HG02973 (cell line): ENCODE data around the gene C11orf91.
"Not testable (repeated sequence)": the region's sequence is repeated elsewhere in the genome, so short reads cannot be mapped to it uniquely, and the experiment has no call there.

Experiments
- ATAC-seq: cut with Tn5 transposase; IDR thresholded peaks from one replicate; pipeline ENCODE4 v1.9.1; 2021; ENCODE audit warnings: moderate library complexity; ENCODE audit not compliant: unreplicated experiment

Gene C11orf91

GRCh38 chr11:33696931-33697638, 3.5 kb downstream of the C11orf91 start:
- ATAC-seq: no peak

DNA sequence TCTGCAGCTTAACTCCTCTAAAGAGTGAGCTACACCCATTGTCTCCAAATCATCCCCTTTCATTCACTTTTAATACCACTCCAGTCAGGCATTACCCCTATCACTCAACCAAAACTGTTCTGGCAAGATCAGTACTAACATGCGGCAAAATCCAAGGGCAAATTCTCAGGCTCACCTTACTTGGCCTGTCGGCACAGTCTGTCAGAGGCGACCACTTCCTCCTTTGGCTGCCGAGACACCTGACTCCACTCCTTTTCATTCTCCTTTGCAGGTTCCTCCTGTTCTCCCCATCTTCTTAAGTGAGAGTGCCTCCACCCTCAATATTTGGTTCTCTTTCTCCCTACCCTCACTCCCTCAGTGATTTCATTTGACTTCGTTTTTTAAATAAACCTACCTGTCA, 4.2 kb downstream of the C11orf91 start:
- no peak for ATAC-seq

DNA sequence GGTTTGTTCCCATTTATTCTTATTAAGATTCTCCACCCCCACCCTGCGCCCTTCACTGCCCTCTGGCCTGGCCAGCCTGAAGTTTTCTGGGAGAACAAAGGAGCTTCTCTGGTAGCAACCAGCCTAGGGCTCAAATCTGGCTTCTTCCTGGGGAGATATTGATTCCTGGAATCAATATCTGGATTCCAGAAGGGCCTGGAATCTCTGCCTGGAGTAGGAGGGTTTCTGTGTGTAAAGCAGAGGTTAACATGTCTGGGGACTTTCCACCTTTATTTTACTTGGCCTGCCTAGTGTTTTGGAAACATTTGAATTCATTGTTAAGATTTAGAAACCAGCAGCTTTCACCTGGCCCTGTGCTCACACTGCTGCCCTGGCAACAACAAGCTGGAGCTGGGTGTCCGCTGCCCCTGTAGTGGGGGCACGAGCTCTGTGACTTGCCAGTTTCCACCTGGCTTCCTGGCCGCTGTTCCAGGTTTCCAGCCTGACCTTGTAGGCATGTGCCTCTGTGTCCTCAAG, 5.5 kb downstream of the C11orf91 start:
- no peak for ATAC-seq

DNA sequence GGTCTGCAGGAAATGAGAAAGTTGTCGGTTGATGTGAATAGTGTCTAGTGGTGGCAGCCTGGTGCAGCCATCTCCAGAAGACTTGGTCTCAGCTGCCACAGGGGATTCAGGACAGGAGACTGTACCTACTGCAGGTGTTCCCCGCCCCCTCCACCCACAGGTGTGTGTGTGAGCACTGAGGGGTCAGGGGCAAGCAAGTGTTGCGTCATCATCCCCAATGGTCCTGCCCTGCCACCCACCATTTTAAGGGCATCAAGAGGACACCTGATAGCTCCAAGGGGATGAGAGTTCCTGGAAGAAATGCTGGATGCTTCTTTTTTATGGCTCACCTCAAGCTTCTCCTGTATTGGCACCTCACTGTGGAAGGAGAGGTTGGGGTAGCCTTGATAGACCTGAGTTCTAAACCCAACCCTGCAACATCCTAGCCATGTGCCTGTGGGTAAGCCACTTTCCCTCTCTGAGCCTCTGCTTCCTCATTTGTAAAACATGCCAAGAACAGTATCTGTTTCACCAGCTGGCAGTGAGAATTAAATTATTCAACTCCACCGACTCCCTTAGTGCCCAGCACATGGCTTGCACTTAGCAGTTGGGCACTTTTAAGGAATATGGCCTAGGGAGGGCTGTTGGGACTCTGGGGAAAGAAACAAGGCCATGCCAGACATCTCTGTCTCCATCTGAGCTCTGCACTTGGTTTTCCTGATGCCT, 6.1 kb downstream of the C11orf91 start:
- ATAC-seq: no peak

GRCh38 chr11:33692541-33692940, 8.1 kb downstream of the C11orf91 start:
- no peak for ATAC-seq

GRCh38 chr11:33692013-33692504, 8.6 kb downstream of the C11orf91 start:
- no peak for ATAC-seq

- no peak for ATAC-seq
Measured at GRCh38 chr11:33691066-33691864, 9.4 kb downstream of the C11orf91 start.

DNA sequence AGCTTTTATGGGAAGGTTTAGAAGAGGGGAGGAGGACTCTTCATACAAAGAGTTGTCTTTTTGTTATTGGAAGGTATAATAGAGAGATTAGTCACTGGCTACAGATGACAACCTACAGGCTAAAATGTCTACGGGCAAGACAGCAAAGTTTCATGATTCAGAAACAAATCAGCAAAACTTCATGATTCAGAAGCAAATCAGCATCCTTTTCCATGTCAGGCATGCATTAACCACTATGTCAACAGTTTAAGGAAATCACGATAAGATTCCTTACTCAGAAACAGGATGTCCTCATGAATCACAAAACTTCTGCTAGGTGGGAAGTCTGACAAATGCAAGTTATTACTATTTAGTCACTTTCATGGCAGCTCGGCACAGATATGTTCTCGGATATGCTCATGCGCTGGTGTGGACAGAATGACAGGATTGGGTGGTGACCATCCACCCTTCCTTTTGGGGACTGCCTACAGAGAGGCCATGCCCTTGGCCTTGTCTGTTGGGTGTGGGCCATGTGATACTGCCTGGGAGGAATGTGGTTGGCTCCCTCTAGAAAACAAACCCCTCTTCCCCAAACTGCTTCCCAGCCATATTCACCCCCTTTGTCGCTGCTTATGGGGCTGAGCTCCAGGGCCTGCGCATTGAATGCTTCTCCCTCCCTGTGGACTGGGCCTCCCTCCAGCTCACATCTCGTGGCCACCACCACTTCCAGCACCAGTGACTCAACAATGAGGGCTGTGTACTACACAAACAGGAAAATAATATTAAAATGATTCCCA, 10.1 kb downstream of the C11orf91 start:
- ATAC-seq: no peak

GRCh38 chr11:33689501-33689900, 11.1 kb downstream of the C11orf91 start:
- no peak for ATAC-seq

DNA sequence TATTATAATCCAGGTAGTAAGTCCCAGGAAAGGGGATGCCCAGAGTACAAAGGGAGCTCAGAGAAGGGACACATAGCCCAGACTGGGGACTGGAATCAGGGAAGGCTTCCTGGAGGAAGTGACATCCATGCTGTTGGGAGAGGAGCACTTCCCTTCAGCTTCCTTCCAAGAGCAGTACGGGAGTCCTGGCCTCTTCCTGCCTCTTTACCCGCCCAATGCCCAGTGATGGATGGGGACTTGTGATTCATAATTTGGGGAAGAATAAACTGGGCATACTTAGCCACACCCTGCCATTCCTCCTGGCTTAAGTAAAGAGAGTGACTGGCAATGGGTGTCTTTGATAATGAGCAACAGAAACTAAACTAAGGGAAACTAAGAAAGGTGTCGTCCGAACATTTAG, 11.5 kb downstream of the C11orf91 start:
- ATAC-seq: no peak

DNA sequence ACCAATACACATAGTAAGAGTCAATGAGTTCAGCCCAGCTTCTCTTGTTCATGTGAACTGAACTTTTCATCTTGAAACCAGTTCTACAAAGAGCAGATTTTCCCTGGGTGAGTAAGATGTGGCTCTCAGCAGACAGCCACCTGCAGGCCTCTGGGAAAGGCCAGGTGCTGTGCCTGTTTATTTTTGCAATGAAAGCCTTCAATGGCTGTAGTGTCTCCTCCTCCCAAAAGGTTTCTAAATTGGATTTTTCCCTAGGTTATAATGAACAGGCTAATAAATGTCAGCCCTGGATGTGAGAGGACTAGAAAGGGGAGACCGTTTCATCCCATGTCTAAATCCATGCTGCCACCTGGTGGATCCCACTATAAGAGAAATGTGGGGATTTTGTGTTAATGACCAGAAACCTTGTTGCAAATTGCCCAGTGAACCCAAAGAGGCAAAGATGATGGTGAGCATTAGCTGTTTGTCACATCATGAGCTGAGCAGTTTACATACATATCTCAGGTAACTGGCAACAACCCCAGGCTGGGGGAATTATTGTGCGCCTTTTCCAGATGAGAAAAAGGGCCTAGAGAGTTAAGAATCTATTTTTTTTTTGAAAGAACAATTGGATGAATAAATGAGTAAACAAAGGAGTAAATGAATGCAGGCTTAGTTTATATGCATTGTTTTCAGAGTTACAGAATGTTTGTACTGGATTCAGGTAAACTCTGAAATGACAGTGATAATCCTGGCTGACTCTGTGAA, 12.7 kb downstream of the C11orf91 start:
- no peak for ATAC-seq

- ATAC-seq: no peak
Measured at GRCh38 chr11:33685082-33685481, 15.5 kb downstream of the C11orf91 start.

- no peak for ATAC-seq
Measured at GRCh38 chr11:33684003-33684706, 16.5 kb downstream of the C11orf91 start.

DNA sequence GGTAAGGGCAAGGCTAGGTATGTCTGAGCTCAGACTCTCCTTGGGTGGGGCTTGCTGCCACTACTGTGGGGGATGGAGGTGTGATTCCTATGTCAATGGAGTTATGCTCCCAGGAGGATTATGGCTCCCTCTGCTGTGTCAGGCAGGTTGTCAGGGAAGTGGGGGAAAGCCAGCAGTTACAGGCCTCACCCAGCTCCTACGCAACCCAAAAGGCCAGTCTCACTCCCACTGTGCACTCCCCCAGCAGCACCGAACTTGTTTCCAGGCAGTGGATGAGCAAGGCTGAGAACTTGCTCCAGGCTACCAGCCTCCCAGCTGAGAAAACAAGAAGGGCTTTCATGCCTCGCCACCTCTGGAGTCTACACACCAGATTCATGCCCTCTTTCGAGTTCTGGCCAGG, 18.2 kb downstream of the C11orf91 start:
- no peak for ATAC-seq

DNA sequence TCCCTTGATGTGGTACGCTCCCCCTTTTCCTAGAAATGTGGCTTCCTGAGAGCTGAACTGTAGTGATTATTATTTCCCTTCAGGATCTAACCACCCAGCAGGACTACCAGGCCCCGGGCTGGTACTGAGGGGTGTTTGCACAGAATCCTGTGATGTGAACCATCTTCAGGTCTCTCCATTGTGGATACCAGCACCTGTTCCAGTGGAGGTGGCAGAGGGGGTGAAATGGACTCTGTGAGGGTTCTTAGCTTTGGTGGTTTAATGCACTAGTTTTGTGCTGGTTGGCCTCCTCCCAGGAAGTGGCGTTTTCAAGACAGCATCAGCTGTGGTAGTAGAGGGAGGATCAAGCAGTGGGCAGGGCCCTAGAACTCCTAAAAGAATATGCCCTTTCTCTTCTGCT, 18.6 kb downstream of the C11orf91 start:
- no peak for ATAC-seq

GRCh38 chr11:33678616-33679015, 22.0 kb downstream of the C11orf91 start:
- ATAC-seq: not testable (repeated sequence)

GRCh38 chr11:33674035-33674814, 26.4 kb downstream of the C11orf91 start:
- no peak for ATAC-seq

GRCh38 chr11:33672273-33672672, 28.4 kb downstream of the C11orf91 start:
- no peak for ATAC-seq
